Measurements from ENCODE around the gene PRELP.

Gene PRELP

DNA sequence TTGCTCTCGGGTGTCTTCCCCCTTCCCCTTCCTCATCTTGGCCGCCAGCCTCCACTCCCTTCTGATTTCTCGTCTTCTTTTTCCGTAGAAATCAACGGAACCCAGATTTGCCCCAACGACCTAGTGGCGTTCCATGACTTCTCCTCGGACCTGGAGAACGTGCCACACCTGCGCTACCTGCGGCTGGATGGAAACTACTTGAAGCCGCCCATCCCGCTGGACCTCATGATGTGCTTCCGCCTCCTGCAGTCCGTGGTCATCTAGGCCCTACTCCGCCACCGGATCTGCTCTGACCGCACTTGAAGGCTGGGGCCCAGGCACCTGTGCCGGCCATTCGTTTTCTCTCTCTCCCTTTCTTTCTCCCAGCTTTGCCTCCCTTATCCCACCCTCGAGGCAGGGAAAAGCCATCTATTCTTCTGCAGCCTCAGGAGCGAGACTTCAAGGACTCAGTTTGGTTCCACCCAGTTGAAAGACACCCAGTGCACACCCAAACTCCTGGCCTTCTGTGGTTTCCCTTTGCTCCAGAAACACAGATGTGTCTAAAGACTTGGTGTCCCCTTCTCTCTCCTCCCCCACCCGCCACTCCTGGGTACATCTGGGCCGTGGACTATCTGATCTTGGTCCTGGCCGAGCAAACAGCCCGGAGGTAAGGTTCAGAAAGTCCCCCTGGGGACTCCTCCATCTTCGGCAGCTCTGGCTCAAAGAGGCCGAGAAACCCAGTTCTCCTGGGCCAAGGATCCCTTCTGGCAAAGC lies 11.2 kb downstream of the PRELP start:
- DNase-seq (ENCODE audit: low spot score), result no peak
- TF ChIP-seq, protein P1, sequence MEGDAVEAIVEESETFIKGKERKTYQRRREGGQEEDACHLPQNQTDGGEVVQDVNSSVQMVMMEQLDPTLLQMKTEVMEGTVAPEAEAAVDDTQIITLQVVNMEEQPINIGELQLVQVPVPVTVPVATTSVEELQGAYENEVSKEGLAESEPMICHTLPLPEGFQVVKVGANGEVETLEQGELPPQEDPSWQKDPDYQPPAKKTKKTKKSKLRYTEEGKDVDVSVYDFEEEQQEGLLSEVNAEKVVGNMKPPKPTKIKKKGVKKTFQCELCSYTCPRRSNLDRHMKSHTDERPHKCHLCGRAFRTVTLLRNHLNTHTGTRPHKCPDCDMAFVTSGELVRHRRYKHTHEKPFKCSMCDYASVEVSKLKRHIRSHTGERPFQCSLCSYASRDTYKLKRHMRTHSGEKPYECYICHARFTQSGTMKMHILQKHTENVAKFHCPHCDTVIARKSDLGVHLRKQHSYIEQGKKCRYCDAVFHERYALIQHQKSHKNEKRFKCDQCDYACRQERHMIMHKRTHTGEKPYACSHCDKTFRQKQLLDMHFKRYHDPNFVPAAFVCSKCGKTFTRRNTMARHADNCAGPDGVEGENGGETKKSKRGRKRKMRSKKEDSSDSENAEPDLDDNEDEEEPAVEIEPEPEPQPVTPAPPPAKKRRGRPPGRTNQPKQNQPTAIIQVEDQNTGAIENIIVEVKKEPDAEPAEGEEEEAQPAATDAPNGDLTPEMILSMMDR (IDR thresholded peaks at IDR 0.05; ENCODE audit: extremely low read depth, insufficient read depth, missing control alignments), result no peak
- in situ Hi-C loops (cut with MboI; ENCODE audit: low pct_unique_long_range_greater_than_20kb, low sequenced_read_pairs, unreplicated experiment), result loop anchor here (10.0 kb wide), 2 partner anchors 142 to 212 kb away; no protein-coding TSS in a partner anchor

DNA sequence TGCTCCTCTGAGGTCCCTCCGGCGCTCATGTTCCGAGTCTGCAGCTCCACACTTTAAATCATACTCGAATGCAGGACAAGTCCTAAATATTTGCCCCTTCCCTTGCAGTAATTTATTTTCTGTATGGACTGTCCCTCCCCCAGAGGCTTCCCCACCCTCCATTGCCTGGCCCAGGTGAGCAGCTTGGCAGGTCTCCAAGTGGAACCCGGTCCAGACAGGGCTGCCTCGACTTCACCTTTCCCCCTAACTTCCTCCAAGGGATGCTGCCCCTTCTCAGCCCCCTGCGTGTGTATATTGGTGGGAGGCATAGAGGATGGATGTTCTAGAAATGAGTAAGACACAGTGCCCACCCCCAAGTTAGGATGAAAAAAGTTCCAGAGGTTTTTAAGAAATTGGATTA lies 12.9 kb downstream of the PRELP start:
- in situ Hi-C loops (cut with MboI; ENCODE audit: low pct_unique_long_range_greater_than_20kb, low sequenced_read_pairs, unreplicated experiment), result loop anchor here (10.0 kb wide), 2 partner anchors 144 to 214 kb away; no protein-coding TSS in a partner anchor
- DNase-seq (ENCODE audit: low spot score), result no peak
- TF ChIP-seq, protein P1 (IDR thresholded peaks at IDR 0.05; ENCODE audit: extremely low read depth, insufficient read depth, missing control alignments), result no peak

DNA sequence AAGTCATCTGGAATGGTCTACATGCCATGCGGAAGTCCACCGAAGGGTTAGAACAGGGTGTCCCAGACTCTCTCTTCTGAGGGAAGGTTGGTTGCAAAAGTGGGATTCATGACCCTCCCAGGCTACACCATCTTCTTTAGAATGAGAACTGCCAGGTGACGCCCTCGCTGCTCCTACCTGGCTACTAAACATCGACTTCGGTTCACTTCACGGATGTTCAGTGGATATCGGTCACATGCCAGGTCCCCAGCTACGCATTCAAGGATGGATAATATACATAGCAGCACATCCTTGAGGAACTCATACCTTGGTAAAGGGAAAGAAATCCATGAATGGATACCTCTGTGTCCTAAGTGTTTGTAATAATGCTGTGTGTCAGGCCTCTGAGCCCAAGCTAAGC lies 15.0 kb downstream of the PRELP start:
- no peak for DNase-seq (ENCODE audit: low spot score)
- in situ Hi-C loops (cut with MboI; ENCODE audit: low pct_unique_long_range_greater_than_20kb, low sequenced_read_pairs, unreplicated experiment), result no loop called here
- TF ChIP-seq, protein P1 (IDR thresholded peaks at IDR 0.05; ENCODE audit: extremely low read depth, insufficient read depth, missing control alignments), result no peak

DNA sequence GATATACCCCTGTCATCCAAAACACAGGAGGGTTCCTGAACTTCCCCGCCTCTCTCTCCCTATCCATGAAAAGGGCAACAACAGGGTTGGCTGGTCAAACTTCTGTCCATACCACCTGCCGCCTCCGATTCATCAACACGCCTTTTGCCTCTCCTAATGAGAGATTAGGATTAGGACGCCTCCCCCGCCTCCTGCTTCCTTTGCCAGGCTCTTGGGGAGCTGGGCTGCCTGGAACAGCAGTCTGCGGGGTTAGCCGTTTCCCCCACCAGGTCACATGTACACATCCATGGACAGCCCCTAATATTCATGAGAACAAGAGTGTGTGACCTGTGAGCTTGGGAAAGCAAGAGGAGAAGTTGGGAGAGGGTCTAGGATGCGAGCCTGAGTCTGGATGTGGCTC lies 16.1 kb downstream of the PRELP start:
- in situ Hi-C loops (cut with MboI; ENCODE audit: low pct_unique_long_range_greater_than_20kb, low sequenced_read_pairs, unreplicated experiment), result no loop called here
- TF ChIP-seq, protein P1 (IDR thresholded peaks at IDR 0.05; ENCODE audit: extremely low read depth, insufficient read depth, missing control alignments), result no peak
- DNase-seq (ENCODE audit: low spot score), result no peak

DNA sequence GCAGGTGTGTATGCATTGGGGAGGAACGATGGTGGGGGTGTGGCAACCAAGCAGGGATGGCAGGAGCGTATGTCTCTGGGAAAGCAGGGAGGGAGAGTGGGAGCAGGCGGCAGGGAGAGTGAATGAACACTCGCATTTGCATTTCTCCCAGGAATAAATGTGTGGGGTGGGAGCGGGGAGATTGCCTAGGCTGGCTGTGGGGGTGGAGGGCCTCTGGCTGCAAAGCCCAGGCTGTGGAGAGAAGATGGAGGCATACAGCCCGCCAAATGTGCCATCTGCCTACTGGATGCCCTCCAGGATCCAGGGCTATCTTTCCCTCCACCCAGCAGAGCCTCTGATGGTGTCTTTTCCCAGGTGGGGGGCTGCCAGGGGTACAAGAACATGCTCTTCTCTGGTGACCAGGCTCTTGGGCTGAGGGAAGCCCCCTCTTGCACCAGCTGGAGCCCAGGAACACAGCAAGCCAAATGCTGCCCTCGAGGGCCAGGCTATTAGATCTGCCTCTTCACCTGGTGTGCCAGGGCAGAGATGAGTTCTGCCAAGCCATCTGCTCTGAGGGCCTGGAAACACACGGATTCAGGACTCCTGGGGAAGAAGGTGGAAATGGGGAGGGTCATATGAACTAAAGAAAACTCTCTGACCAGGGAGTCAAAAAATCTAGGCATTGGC lies 16.6 kb downstream of the PRELP start:
- TF ChIP-seq, protein P1 (IDR thresholded peaks at IDR 0.05; ENCODE audit: extremely low read depth, insufficient read depth, missing control alignments), result no peak
- DNase-seq (ENCODE audit: low spot score), result no peak
- in situ Hi-C loops (cut with MboI; ENCODE audit: low pct_unique_long_range_greater_than_20kb, low sequenced_read_pairs, unreplicated experiment), result no loop called here

DNA sequence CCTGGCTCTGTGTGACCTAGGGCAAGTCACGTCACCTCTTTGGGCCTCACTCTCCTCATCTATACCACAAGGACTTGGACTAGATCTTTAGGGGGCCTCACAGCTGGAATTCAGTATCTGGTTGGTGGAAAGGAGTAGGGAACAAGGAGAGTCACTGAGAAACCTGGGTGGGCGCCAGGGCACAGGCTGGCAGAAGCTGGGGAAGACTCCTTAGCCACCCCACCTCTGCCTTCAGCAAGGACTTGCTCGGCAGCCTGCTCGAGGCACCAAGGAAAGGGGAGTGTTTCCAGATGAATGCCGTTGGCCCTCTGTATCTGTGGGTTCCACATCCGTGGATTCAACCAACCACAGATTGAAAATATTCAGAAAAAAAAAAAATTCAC lies 17.1 kb downstream of the PRELP start:
- TF ChIP-seq, protein P1 (IDR thresholded peaks at IDR 0.05; ENCODE audit: extremely low read depth, insufficient read depth, missing control alignments), result no peak
- no peak for DNase-seq (ENCODE audit: low spot score)
- in situ Hi-C loops (cut with MboI; ENCODE audit: low pct_unique_long_range_greater_than_20kb, low sequenced_read_pairs, unreplicated experiment), result no loop called here
